Hepatocyte (in vitro differentiated cells): Measurements from ENCODE around the gene ACSL5. TPM values are rescaled to one million over a fixed set of nuclear protein-coding genes. Genes with fewer than 3 reads are reported as not detected.

ENCODE experiments used
- DNase-seq: peaks from one replicate; pipeline ENCODE4 v3.0.0-alpha.2; 2016; ENCODE audit warnings: low spot score
- H2AFZ ChIP-seq: fragments of 200-600 bp; sonication (generic); 2 replicates; pipeline ENCODE4 v1.6.0; 2016; ENCODE audit warnings: antibody characterized with exemption, mild to moderate bottlenecking
- H3K27ac ChIP-seq: fragments of 200-600 bp; sonication (generic); 2 replicates; pipeline ENCODE4 v1.5.1; 2016; ENCODE audit warnings: mild to moderate bottlenecking
- H3K27me3 ChIP-seq: fragments of 200-600 bp; sonication (generic); 2 replicates; pipeline ENCODE4 v1.6.1; 2016
- H3K36me3 ChIP-seq: fragments of 200-600 bp; sonication (generic); replicated peaks from 2 replicates; pipeline ENCODE4 v1.5.1; 2016; ENCODE audit warnings: low read depth; ENCODE audit not compliant: insufficient read depth
- H3K4me1 ChIP-seq: fragments of 200-600 bp; sonication (generic); 2 replicates; pipeline ENCODE4 v1.5.1; 2016; ENCODE audit warnings: mild to moderate bottlenecking, moderate library complexity; ENCODE audit not compliant: insufficient read depth
- H3K4me2 ChIP-seq: fragments of 200-600 bp; sonication (generic); 2 replicates; pipeline ENCODE4 v1.6.0; 2016
- H3K4me3 ChIP-seq: fragments of 200-600 bp; sonication (generic); 2 replicates; pipeline ENCODE4 v1.5.1; 2016; ENCODE audit warnings: mild to moderate bottlenecking
- H3K79me2 ChIP-seq: fragments of 200-600 bp; sonication (generic); 2 replicates; pipeline ENCODE4 v1.6.0; 2017; ENCODE audit warnings: mild to moderate bottlenecking
- H3K9me2 ChIP-seq: fragments of 200-600 bp; sonication (generic); replicated peaks from 2 replicates; pipeline ENCODE4 v1.6.0; 2017; ENCODE audit warnings: mild to moderate bottlenecking; ENCODE audit not compliant: insufficient read depth
- H3K9me3 ChIP-seq: fragments of 200-600 bp; sonication (generic); 2 replicates; pipeline ENCODE4 v1.5.1; 2016; ENCODE audit warnings: low read depth, mild to moderate bottlenecking
- H4K20me1 ChIP-seq: fragments of 200-600 bp; sonication (generic); 2 replicates; pipeline ENCODE4 v1.6.0; 2016; ENCODE audit warnings: mild to moderate bottlenecking; ENCODE audit not compliant: insufficient read depth, poor library complexity, severe bottlenecking
- EZH2 ChIP-seq: fragments of 200-600 bp; sonication (generic); IDR thresholded peaks from 2 replicates; pipeline ENCODE4 v1.6.1; 2016; ENCODE audit warnings: antibody characterized with exemption, mild to moderate bottlenecking, borderline replicate concordance
- EZH2phosphoT487 ChIP-seq: fragments of 200-600 bp; sonication (generic); IDR thresholded peaks from one replicate; pipeline ENCODE4 v1.6.1; 2018; ENCODE audit warnings: antibody characterized with exemption, mild to moderate bottlenecking, low read depth, moderate library complexity; ENCODE audit not compliant: unreplicated experiment, severe bottlenecking
- WGBS: methylation state at CpG from one replicate; pipeline ENCODE4 v1.1.6; 2016; ENCODE audit warnings: low lambda C conversion rate; ENCODE audit errors: missing lambda C conversion rate; 5-methylcytosine and 5-hydroxymethylcytosine counted together
- polyA plus RNA-seq: library from polyadenylated mRNA; unstranded; fragments of >200 nt; fragmentation: Nextera tagmentation; extraction: Ambion mirVana; gene quantifications from 2 replicates; pipeline ENCODE4 v1.2.1, GENCODE V29; 2016
- total RNA-seq: library from RNA; depleted of rRNA; stranded (reverse); fragments of >200 nt; gene quantifications from 2 replicates; pipeline ENCODE4 v1.2.3, GENCODE V29; 2014
- TF ChIP-seq, protein P1 (sequence below): fragments of 200-600 bp; sonication (generic); IDR thresholded peaks from 2 replicates; pipeline ENCODE4 v1.5.1; 2016; ENCODE audit warnings: antibody characterized with exemption, mild to moderate bottlenecking; ENCODE audit not compliant: poor library complexity

The ACSL5 gene
- total and polyA plus RNA-seq, 2 experiments from 2014 or later: 22.7 to 40.2 TPM

DNA sequence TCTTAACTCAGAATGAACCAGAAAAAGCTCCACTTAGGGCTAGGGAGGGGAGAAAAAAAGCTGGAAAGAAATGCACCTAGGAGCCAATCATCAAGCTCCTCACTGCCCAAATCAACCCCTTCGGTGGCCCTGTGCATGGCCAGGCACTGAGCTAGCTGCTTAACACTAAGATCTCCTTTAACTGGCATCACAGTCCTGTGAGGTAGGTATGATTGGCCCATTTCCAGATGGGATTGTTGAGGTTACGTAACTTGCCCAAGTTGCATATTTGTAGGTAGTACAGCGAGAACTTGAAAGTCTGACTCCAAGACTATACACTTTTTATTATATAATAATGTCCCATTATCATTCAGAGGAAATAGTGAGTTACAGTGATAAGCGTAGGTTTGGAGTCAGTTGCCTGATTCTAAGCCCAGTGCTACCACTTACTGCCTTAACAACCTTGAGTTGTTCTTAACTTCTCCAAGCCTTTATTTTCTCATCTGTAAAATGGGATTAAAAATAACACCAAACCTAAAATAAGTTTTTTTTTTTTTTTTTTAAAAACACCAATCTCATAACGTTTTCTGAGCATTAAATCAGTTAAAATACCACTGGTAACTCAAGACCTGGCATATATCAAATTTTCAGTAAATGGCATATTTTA, 37.2 kb upstream of the ACSL5 start:
- WGBS: 90% methylated on average over 5 of the region's 5 CpGs
- H3K27ac ChIP-seq: peak overlapping the region; percentile 94
- no peak for TF ChIP-seq EZH2phosphoT487
- TF ChIP-seq, protein P1, sequence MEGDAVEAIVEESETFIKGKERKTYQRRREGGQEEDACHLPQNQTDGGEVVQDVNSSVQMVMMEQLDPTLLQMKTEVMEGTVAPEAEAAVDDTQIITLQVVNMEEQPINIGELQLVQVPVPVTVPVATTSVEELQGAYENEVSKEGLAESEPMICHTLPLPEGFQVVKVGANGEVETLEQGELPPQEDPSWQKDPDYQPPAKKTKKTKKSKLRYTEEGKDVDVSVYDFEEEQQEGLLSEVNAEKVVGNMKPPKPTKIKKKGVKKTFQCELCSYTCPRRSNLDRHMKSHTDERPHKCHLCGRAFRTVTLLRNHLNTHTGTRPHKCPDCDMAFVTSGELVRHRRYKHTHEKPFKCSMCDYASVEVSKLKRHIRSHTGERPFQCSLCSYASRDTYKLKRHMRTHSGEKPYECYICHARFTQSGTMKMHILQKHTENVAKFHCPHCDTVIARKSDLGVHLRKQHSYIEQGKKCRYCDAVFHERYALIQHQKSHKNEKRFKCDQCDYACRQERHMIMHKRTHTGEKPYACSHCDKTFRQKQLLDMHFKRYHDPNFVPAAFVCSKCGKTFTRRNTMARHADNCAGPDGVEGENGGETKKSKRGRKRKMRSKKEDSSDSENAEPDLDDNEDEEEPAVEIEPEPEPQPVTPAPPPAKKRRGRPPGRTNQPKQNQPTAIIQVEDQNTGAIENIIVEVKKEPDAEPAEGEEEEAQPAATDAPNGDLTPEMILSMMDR: no peak

DNA sequence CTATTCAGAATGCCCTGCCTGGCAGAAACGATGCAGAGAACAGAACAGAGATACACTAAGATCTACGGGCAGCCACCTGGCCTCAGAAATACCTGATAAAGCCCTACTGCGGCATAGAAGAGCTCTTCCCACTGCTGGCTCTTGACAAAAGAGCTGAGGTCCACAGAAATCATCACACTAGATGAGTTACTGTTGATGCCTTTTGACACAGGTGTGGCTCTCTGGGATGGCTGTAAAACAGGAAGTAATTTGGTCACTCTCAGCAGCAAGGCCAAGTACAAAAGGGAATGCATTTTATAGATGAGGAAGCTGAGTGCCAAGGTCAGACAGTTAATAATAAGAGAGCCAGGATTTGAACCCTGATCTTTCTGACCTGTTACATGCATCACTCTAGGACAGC, 35.0 kb upstream of the ACSL5 start:
- WGBS: 86% methylated on average over 3 of the region's 3 CpGs

More for the DNA sequence above, 37.2 kb upstream of the ACSL5 start:
- H3K27me3 ChIP-seq: no peaks in the 10 kb centered on the region
- no peaks in the 10 kb centered on the region for H3K9me3 ChIP-seq
- no peak overlapping the region for H2AFZ ChIP-seq
- no peaks in the 10 kb centered on the region for H3K9me2 ChIP-seq
- peaks cover 28% of the 10 kb centered on the region for H3K4me1 ChIP-seq
- DNase-seq: no peak
- H3K4me3 ChIP-seq: no peak overlapping the region
- H4K20me1 ChIP-seq: no peaks in the 10 kb centered on the region
- no peaks in the 10 kb centered on the region for H3K79me2 ChIP-seq
- no peaks in the 10 kb centered on the region for H3K36me3 ChIP-seq
- no peak overlapping the region for H3K4me2 ChIP-seq

DNA sequence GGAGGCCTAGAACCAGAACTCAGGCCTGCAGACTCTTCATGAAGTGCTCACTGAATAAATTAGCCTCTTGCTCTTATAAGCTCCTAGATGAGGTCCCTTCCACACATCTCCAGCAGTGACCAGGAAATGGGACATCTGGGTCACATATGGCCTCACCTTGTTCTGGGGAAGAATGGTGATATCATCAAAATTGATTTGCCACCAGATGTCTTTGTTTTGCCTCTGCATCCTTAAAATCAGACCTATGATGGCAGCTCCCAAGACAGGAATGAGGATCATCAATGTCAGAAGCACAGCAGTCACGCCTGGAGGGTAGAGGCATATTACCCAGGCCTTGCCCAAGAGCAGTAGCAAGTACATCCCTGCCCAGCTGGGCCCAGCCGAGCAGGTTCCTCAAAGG, 33.3 kb upstream of the ACSL5 start:
- WGBS: 90% methylated on average over 2 of the region's 2 CpGs
- no peak for DNase-seq
- Histone ChIP-seq H3K9me2 (no peaks in the 10 kb centered on the region), H3K4me3 (no peak overlapping the region), H2AFZ (no peak overlapping the region), H3K36me3 (no peaks in the 10 kb centered on the region), H3K27me3 (no peaks in the 10 kb centered on the region), H4K20me1 (no peaks in the 10 kb centered on the region), H3K4me2 (no peak overlapping the region), H3K27ac (no peak overlapping the region), H3K4me1 (peaks cover 9% of the 10 kb centered on the region), H3K9me3 (no peaks in the 10 kb centered on the region), H3K79me2 (no peaks in the 10 kb centered on the region)
- TF ChIP-seq, protein P1: no peak
- TF ChIP-seq EZH2phosphoT487: no peak
- TF ChIP-seq EZH2: no peak

More for the DNA sequence above, 35.0 kb upstream of the ACSL5 start:
- Histone ChIP-seq H3K4me3 (no peak overlapping the region), H3K9me3 (no peaks in the 10 kb centered on the region), H4K20me1 (no peaks in the 10 kb centered on the region), H3K27me3 (no peaks in the 10 kb centered on the region), H3K27ac (peak overlapping the region; percentile 49), H3K36me3 (no peaks in the 10 kb centered on the region), H3K79me2 (no peaks in the 10 kb centered on the region), H3K9me2 (no peaks in the 10 kb centered on the region), H2AFZ (no peak overlapping the region), H3K4me2 (no peak overlapping the region), H3K4me1 (peaks cover 18% of the 10 kb centered on the region)
- TF ChIP-seq EZH2 (no peak), EZH2phosphoT487 (no peak)
- TF ChIP-seq, protein P1: no peak
- DNase-seq: no peak
